Subcutaneous adipose tissue (tissue), 4 donors: ENCODE data around the gene TRPV3. TPM values are rescaled to one million over a fixed set of nuclear protein-coding genes. Genes with fewer than 3 reads are reported as not detected.

Source experiments
- CTCF ChIP-seq: fragments of 450-650 bp; IDR thresholded peaks from one replicate; pipeline ENCODE4 v1.5.1; 2016; ENCODE audit warnings: low read depth, mild to moderate bottlenecking, control low read depth, antibody characterized with exemption, moderate library complexity
- total RNA-seq, 4 donors: library from RNA; depleted of rRNA; stranded (reverse); fragments of >200 nt; gene quantifications; one replicate each; pipeline ENCODE4 v1.1.0, GENCODE V29; 2016

Gene TRPV3
- total RNA-seq, 4 donors from 2014 or later = 0.16 to 2.8 (median 1.3) TPM

- TF ChIP-seq CTCF = no peak
Measured at GRCh38 chr17:3596804-3597464, 39.3 kb upstream of the TRPV3 start.

- TF ChIP-seq CTCF = no peak
Measured at GRCh38 chr17:3594976-3595375, 37.4 kb upstream of the TRPV3 start.

GRCh38 chr17:3594051-3594800 is 36.6 kb upstream of the TRPV3 start:
- TF ChIP-seq CTCF = no peak

GRCh38 chr17:3593384-3593783 is 35.8 kb upstream of the TRPV3 start:
- no peak for TF ChIP-seq CTCF

- TF ChIP-seq CTCF = no peak
Measured at GRCh38 chr17:3592216-3592860, 34.7 kb upstream of the TRPV3 start.

- no peak for TF ChIP-seq CTCF
Measured at GRCh38 chr17:3590768-3591167, 33.2 kb upstream of the TRPV3 start.

- no peak for TF ChIP-seq CTCF
Measured at GRCh38 chr17:3590231-3590630, 32.6 kb upstream of the TRPV3 start.
